IPS DF 6.9 (cell line): ENCODE results near the gene NT5DC4.

ENCODE experiments used
- DNase-seq: peaks from one replicate; pipeline ENCODE4 v3.0.0-alpha.2; 2013; ENCODE audit warnings: low read depth, low spot score
- H3K27ac ChIP-seq: one replicate; pipeline ENCODE4 v1.5.1; 2013; ENCODE audit warnings: low read length, control low read depth
- H3K27me3 ChIP-seq: 2 replicates; pipeline ENCODE4 v1.6.1; 2013; ENCODE audit warnings: mild to moderate bottlenecking, low read length; ENCODE audit not compliant: control insufficient read depth, insufficient read depth
- H3K36me3 ChIP-seq: 2 replicates; pipeline ENCODE4 v1.6.1; 2013; ENCODE audit warnings: low read length; ENCODE audit not compliant: control insufficient read depth, insufficient read depth
- H3K4me1 ChIP-seq: 2 replicates; pipeline ENCODE4 v1.6.1; 2013; ENCODE audit warnings: low read length; ENCODE audit not compliant: control insufficient read depth, insufficient read depth
- H3K4me3 ChIP-seq: 2 replicates; pipeline ENCODE4 v1.5.1; 2013; ENCODE audit warnings: mild to moderate bottlenecking, low read length
- H3K9me3 ChIP-seq: 2 replicates; pipeline ENCODE4 v1.6.1; 2013; ENCODE audit warnings: low read length, inconsistent platforms; ENCODE audit not compliant: control insufficient read depth, insufficient read depth
- WGBS: extraction: QIAGEN DNeasy Blood & Tissue Kit; methylation state at CpG from one replicate; pipeline ENCODE4 v1.1.7; 2013; ENCODE audit warnings: mixed read lengths, missing lambda C conversion rate; ENCODE audit not compliant: insufficient read length, insufficient coverage; 5-methylcytosine and 5-hydroxymethylcytosine counted together

Gene NT5DC4

GRCh38 chr2:112720785-112721184 lies at the start of gene NT5DC4:
Gene NT5DC4 (plus strand): TSS chr2:112721020. CDS start chr2:112721080, 60 bp downstream.
- DNase-seq = no peak
- no CpG with 5 or more reads among the region's 6 CpGs for WGBS
- H3K27me3 ChIP-seq = no peaks in the 10 kb centered on the region
- H3K4me3 ChIP-seq = no peak within 1 kb of the TSS
- H3K9me3 ChIP-seq = no peaks in the 10 kb centered on the region
- H3K36me3 ChIP-seq = no peaks in the 10 kb centered on the region
- no peak within 1 kb of the TSS for H3K27ac ChIP-seq
- H3K4me1 ChIP-seq = no peaks in the 10 kb centered on the region

GRCh38 chr2:112671801-112672200 lies 49.0 kb upstream of the NT5DC4 start:
- no peak for DNase-seq
- WGBS = no CpG with 5 or more reads among the region's 2 CpGs

GRCh38 chr2:112673008-112673407 lies 47.8 kb upstream of the NT5DC4 start:
- Histone ChIP-seq H3K36me3 (no peaks in the 10 kb centered on the region), H3K4me1 (no peaks in the 10 kb centered on the region), H3K27ac (no peak overlapping the region), H3K27me3 (no peaks in the 10 kb centered on the region), H3K4me3 (no peak overlapping the region), H3K9me3 (no peaks in the 10 kb centered on the region)
- DNase-seq = no peak
- WGBS = no CpG with 5 or more reads among the region's 1 CpG

More at GRCh38 chr2:112671801-112672200, 49.0 kb upstream of the NT5DC4 start:
- Histone ChIP-seq H3K4me1 (no peaks in the 10 kb centered on the region), H3K9me3 (no peaks in the 10 kb centered on the region), H3K4me3 (no peak overlapping the region), H3K27ac (no peak overlapping the region), H3K36me3 (no peaks in the 10 kb centered on the region), H3K27me3 (no peaks in the 10 kb centered on the region)

- no peak overlapping the region for H3K4me3 ChIP-seq
Measured at GRCh38 chr2:112674229-112674628, 46.6 kb upstream of the NT5DC4 start.

GRCh38 chr2:112679484-112679883 lies 41.3 kb upstream of the NT5DC4 start:
- no peaks in the 10 kb centered on the region for H3K36me3 ChIP-seq
- no peak overlapping the region for H3K4me3 ChIP-seq
- no peak overlapping the region for H3K27ac ChIP-seq
- no peaks in the 10 kb centered on the region for H3K9me3 ChIP-seq
- no peaks in the 10 kb centered on the region for H3K4me1 ChIP-seq
- DNase-seq = no peak
- no CpG with 5 or more reads among the region's 3 CpGs for WGBS
- no peaks in the 10 kb centered on the region for H3K27me3 ChIP-seq

More at GRCh38 chr2:112674229-112674628, 46.6 kb upstream of the NT5DC4 start:
- H3K27ac ChIP-seq = no peak overlapping the region
- no peaks in the 10 kb centered on the region for H3K36me3 ChIP-seq
- no peaks in the 10 kb centered on the region for H3K4me1 ChIP-seq
- no peak for DNase-seq
- H3K9me3 ChIP-seq = no peaks in the 10 kb centered on the region
- no peaks in the 10 kb centered on the region for H3K27me3 ChIP-seq
- WGBS = no CpG with 5 or more reads among the region's 12 CpGs

- H3K9me3 ChIP-seq = no peaks in the 10 kb centered on the region
- DNase-seq = no peak
- H3K27me3 ChIP-seq = no peaks in the 10 kb centered on the region
- no peak overlapping the region for H3K4me3 ChIP-seq
- no peak overlapping the region for H3K27ac ChIP-seq
- no peaks in the 10 kb centered on the region for H3K4me1 ChIP-seq
- H3K36me3 ChIP-seq = no peaks in the 10 kb centered on the region
- no CpG with 5 or more reads among the region's 5 CpGs for WGBS
Measured at GRCh38 chr2:112680666-112681101, 40.1 kb upstream of the NT5DC4 start.

GRCh38 chr2:112682101-112682500 lies 38.7 kb upstream of the NT5DC4 start:
- no peak overlapping the region for H3K4me3 ChIP-seq
- no peak for DNase-seq
- no CpG with 5 or more reads among the region's 7 CpGs for WGBS
- no peak overlapping the region for H3K27ac ChIP-seq
- no peaks in the 10 kb centered on the region for H3K27me3 ChIP-seq
- no peaks in the 10 kb centered on the region for H3K9me3 ChIP-seq
- H3K4me1 ChIP-seq = no peaks in the 10 kb centered on the region
- no peaks in the 10 kb centered on the region for H3K36me3 ChIP-seq

- H3K4me3 ChIP-seq = no peak overlapping the region
- H3K4me1 ChIP-seq = no peaks in the 10 kb centered on the region
- WGBS = no CpG with 5 or more reads among the region's 12 CpGs
- no peaks in the 10 kb centered on the region for H3K36me3 ChIP-seq
- H3K9me3 ChIP-seq = no peaks in the 10 kb centered on the region
- H3K27me3 ChIP-seq = no peaks in the 10 kb centered on the region
- DNase-seq = no peak
- no peak overlapping the region for H3K27ac ChIP-seq
Measured at GRCh38 chr2:112683550-112684414, 37.0 kb upstream of the NT5DC4 start.

- Histone ChIP-seq H3K4me3 (no peak overlapping the region), H3K36me3 (no peaks in the 10 kb centered on the region), H3K4me1 (no peaks in the 10 kb centered on the region), H3K9me3 (no peaks in the 10 kb centered on the region), H3K27ac (no peak overlapping the region), H3K27me3 (no peaks in the 10 kb centered on the region)
- DNase-seq = no peak
- WGBS = no CpG with 5 or more reads among the region's 3 CpGs
Measured at GRCh38 chr2:112684415-112684775, 36.4 kb upstream of the NT5DC4 start.

GRCh38 chr2:112685271-112685884 lies 35.4 kb upstream of the NT5DC4 start:
- no peak for DNase-seq
- Histone ChIP-seq H3K9me3 (no peaks in the 10 kb centered on the region), H3K27ac (no peak overlapping the region)

More at GRCh38 chr2:112685271-112685884, 35.4 kb upstream of the NT5DC4 start:
- H3K36me3 ChIP-seq = no peaks in the 10 kb centered on the region
- no peak overlapping the region for H3K4me3 ChIP-seq
- H3K27me3 ChIP-seq = no peaks in the 10 kb centered on the region
- WGBS = no CpG with 5 or more reads among the region's 4 CpGs
- H3K4me1 ChIP-seq = no peaks in the 10 kb centered on the region
